ENCODE measurements around the gene FRAS1.

The FRAS1 gene

DNA sequence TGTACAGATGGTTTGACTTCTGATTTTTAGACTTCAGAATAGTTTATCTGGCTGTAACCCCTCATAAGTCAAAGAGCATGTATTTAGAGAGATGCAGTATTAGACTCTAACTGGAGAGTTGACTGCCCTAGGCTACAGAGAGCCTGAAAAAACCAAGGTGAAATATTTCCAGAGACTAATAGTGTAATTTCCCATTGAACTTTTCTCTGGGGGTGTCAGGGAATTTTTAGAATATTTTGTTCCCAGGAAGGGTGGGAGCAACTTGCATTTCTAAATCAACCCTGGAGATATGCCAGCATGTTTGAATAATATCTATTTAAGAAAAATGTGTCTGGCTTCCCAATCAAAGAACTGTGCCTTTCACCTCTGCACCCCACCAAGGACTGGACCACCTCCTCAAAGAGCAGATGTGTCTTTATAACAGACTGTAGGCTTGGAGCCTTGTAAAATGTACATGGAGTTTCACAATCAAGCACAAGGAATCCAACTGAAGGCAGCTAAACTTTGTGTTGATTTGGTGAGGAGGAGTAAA, 496.5 kb downstream of the FRAS1 start:
- Histone ChIP-seq H3K9me3 (no peaks in the 10 kb centered on the region), H3K27me3 (0 out of 2 replicates have a peak, but pooled peaks cover 3% of the 10 kb centered on the region), H3K4me3 (ENCODE audit: low read depth, low read length) (no peak overlapping the region), H3K36me3 (no peaks in the 10 kb centered on the region), H3K4me1 (no peaks in the 10 kb centered on the region)
- TF ChIP-seq, protein P1, sequence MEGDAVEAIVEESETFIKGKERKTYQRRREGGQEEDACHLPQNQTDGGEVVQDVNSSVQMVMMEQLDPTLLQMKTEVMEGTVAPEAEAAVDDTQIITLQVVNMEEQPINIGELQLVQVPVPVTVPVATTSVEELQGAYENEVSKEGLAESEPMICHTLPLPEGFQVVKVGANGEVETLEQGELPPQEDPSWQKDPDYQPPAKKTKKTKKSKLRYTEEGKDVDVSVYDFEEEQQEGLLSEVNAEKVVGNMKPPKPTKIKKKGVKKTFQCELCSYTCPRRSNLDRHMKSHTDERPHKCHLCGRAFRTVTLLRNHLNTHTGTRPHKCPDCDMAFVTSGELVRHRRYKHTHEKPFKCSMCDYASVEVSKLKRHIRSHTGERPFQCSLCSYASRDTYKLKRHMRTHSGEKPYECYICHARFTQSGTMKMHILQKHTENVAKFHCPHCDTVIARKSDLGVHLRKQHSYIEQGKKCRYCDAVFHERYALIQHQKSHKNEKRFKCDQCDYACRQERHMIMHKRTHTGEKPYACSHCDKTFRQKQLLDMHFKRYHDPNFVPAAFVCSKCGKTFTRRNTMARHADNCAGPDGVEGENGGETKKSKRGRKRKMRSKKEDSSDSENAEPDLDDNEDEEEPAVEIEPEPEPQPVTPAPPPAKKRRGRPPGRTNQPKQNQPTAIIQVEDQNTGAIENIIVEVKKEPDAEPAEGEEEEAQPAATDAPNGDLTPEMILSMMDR (IDR thresholded peaks at IDR 0.05; ENCODE audit: low read depth, low read length) = no peak
- DNase-seq = no peak

DNA sequence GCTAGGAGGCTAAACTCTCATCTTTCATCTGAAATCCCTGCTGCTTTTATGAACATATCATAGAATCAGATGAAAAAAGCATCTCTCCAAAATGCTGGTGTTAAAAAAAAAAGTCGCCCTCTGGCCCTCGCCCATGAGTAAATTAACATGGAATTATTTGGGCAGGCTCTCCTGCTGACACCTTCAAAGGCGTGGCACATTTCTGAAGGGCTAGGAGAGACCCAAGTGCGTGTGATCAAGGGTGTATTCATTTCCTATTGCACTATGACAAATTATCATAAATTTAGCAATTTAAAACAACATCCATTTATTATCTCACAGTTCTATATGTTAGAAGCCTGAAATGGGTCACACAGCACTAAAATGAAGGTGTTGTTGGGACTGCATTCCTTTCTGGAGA, 499.5 kb downstream of the FRAS1 start:
- Histone ChIP-seq H3K4me1 (no peaks in the 10 kb centered on the region), H3K27me3 (no peaks in the 10 kb centered on the region), H3K36me3 (no peaks in the 10 kb centered on the region), H3K4me3 (ENCODE audit: low read depth, low read length) (no peak overlapping the region), H3K9me3 (no peaks in the 10 kb centered on the region)
- TF ChIP-seq, protein P1 (IDR thresholded peaks at IDR 0.05; ENCODE audit: low read depth, low read length) = no peak
- no peak for DNase-seq

DNA sequence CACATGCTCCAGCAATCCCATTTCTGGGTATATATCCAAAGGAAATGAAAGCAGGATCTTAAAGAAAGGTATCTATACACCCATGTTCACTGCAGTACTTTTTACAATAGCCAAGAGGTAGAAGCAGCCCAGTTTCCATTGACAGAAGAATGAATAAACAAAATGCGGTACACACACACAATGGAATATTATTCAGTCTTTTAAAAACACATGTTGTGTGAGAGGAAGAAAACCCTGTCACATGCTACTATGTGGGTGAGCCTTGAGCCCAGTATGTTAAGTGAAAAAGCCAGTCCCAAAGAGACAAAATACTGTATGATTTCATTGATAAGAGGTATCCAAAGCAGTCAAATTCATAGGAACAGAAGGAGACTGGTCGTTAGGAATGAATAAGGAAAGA, 500.7 kb downstream of the FRAS1 start:
- no peak overlapping the region for H3K4me3 ChIP-seq (ENCODE audit: low read depth, low read length)
- H3K27me3 ChIP-seq = no peaks in the 10 kb centered on the region
- no peaks in the 10 kb centered on the region for H3K4me1 ChIP-seq
- TF ChIP-seq, protein P1 (IDR thresholded peaks at IDR 0.05; ENCODE audit: low read depth, low read length) = no peak
- no peaks in the 10 kb centered on the region for H3K9me3 ChIP-seq
- no peaks in the 10 kb centered on the region for H3K36me3 ChIP-seq
- DNase-seq = no peak

DNA sequence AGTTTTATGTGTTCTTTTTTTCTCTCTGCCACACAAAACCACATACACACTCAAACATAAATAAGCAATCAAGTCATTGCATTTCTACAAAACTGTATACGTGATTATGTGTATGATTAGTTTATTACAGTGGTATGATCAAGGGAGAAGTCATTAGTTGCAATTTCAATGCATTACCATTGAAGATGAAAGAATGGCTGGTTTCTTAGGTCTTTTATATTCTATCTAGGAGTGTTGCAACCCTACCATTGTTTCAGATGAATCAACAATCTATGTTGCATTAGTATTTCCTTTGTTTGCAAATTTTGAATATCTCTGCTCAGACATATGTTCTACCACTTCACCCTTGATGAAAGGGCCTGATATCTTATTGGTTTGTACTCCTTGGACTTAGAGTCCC, 501.3 kb downstream of the FRAS1 start:
- no peak for DNase-seq
- Histone ChIP-seq H3K9me3 (no peaks in the 10 kb centered on the region), H3K4me3 (ENCODE audit: low read depth, low read length) (no peak overlapping the region), H3K27me3 (no peaks in the 10 kb centered on the region), H3K36me3 (no peaks in the 10 kb centered on the region), H3K4me1 (no peaks in the 10 kb centered on the region)
- TF ChIP-seq, protein P1 (IDR thresholded peaks at IDR 0.05; ENCODE audit: low read depth, low read length) = no peak

DNA sequence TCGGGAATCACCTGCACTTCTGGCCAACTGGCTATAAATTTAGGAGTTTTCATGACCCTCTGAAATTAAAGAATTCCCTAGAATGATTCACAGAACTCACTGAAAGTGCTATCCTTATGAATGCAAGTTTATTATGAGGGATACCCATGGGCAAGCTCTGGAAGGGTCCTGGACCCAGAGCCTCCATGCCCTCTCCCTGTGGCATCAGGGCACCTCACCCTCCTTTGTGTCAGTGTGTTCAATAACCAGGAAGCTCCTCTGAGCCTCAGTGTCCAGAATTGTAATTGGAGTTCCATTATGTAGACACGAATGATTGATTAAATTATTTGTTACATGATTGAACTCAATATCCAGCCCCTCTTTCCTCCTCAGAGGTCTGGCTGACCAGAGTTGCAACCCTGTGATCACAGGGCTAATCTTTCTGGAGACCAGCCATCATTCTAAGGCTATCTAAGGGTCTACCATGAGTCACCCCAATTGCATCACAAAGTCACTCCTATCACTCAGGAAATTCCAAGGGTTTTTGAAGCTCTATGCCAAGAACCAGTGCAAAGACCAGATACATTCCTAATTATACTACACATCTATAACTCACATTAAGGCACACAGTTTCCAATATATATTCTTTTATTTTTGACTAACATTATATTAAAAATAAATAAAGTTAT, 503.3 kb downstream of the FRAS1 start:
- DNase-seq = no peak

DNA sequence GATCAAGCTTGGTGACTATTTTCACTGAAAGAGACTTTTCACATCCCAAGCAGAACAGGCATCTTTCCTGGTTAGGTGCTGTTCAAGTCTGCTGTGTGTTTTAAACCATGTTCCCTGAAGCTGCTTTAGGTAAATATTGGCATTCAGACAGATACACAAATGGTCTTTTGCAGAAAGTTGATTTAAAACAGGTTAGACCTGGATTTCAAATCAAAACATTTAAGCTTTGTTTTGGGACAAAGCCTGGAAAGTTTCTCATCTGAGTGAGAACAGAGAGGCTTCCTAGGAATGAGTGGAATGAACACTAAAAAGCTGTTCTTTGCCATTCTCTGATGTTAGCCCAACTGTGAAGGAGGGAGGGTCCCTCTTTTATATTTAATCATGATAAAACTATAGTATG, 504.6 kb downstream of the FRAS1 start:
- TF ChIP-seq, protein P1 (IDR thresholded peaks at IDR 0.05; ENCODE audit: low read depth, low read length) = no peak
- Histone ChIP-seq H3K4me3 (ENCODE audit: low read depth, low read length) (no peak overlapping the region), H3K27me3 (no peaks in the 10 kb centered on the region), H3K36me3 (no peaks in the 10 kb centered on the region), H3K9me3 (no peaks in the 10 kb centered on the region), H3K4me1 (no peaks in the 10 kb centered on the region)
- DNase-seq = no peak

More for the DNA sequence above, 503.3 kb downstream of the FRAS1 start:
- H3K27me3 ChIP-seq = no peaks in the 10 kb centered on the region
- H3K9me3 ChIP-seq = no peaks in the 10 kb centered on the region
- no peaks in the 10 kb centered on the region for H3K4me1 ChIP-seq
- H3K4me3 ChIP-seq (ENCODE audit: low read depth, low read length) = no peak overlapping the region
- no peaks in the 10 kb centered on the region for H3K36me3 ChIP-seq
- TF ChIP-seq, protein P1 (IDR thresholded peaks at IDR 0.05; ENCODE audit: low read depth, low read length) = no peak

Data from BE2C (cell line).